Cerebellar nuclear complex (tissue), 1 donor: ENCODE results near the gene PFKFB3.

Experiments used
- DNase-seq, 2 experiments: peaks; one replicate each; lab custom pipeline; 2025; lab: John Stamatoyannopoulos, UW

Gene PFKFB3

GRCh38 chr10:6220418-6221191 lies 17.9 kb downstream of the PFKFB3 start:
- no peak for DNase-seq

- no peak for DNase-seq
Observed at GRCh38 chr10:6221192-6221940, 18.6 kb downstream of the PFKFB3 start.

GRCh38 chr10:6221971-6222751 lies 19.4 kb downstream of the PFKFB3 start:
- no peak for DNase-seq

GRCh38 chr10:6222755-6223154 lies 20.0 kb downstream of the PFKFB3 start:
- no peak for DNase-seq

- no peak for DNase-seq
Observed at GRCh38 chr10:6223981-6224380, 21.2 kb downstream of the PFKFB3 start.

GRCh38 chr10:6224781-6225180 lies 22.0 kb downstream of the PFKFB3 start:
- DNase-seq, result no peak

GRCh38 chr10:6225263-6225814 lies 22.6 kb downstream of the PFKFB3 start:
- no peak for DNase-seq

GRCh38 chr10:6226216-6226615 lies 23.5 kb downstream of the PFKFB3 start:
- DNase-seq, result no peak

- no peak for DNase-seq
Observed at GRCh38 chr10:6227346-6227745, 24.6 kb downstream of the PFKFB3 start.

- DNase-seq, result no peak
Observed at GRCh38 chr10:6228010-6228511, 25.3 kb downstream of the PFKFB3 start.

- no peak for DNase-seq
Observed at GRCh38 chr10:6228647-6229046, 25.9 kb downstream of the PFKFB3 start.

- no peak for DNase-seq
Observed at GRCh38 chr10:6229290-6229689, 26.6 kb downstream of the PFKFB3 start.

- DNase-seq, result no peak
Observed at GRCh38 chr10:6229746-6230145, 27.0 kb downstream of the PFKFB3 start.

- no peak for DNase-seq
Observed at GRCh38 chr10:6230315-6230714, 27.6 kb downstream of the PFKFB3 start.

- DNase-seq, result no peak
Observed at GRCh38 chr10:6231146-6231545, 28.4 kb downstream of the PFKFB3 start.

- no peak for DNase-seq
Observed at GRCh38 chr10:6231730-6232129, 29.0 kb downstream of the PFKFB3 start.

GRCh38 chr10:6232225-6232807 lies 29.6 kb downstream of the PFKFB3 start:
- no peak for DNase-seq

- DNase-seq, result no peak
Observed at GRCh38 chr10:6232846-6233724, 30.4 kb downstream of the PFKFB3 start.

- no peak for DNase-seq
Observed at GRCh38 chr10:6233725-6234277, 31.1 kb downstream of the PFKFB3 start.

- no peak for DNase-seq
Observed at GRCh38 chr10:6234371-6234770, 31.6 kb downstream of the PFKFB3 start.
